ENCODE data around the gene ABHD17C. TPM values are rescaled to one million over a fixed set of nuclear protein-coding genes. Genes with fewer than 3 reads are reported as not detected.

ABHD17C gene
- total and polyA plus RNA-seq, 2 of the 8 experiments (the other 6 are each of a cell fraction or from before 2014, with no cell fraction given) = 20.2 to 29.8 TPM

DNA sequence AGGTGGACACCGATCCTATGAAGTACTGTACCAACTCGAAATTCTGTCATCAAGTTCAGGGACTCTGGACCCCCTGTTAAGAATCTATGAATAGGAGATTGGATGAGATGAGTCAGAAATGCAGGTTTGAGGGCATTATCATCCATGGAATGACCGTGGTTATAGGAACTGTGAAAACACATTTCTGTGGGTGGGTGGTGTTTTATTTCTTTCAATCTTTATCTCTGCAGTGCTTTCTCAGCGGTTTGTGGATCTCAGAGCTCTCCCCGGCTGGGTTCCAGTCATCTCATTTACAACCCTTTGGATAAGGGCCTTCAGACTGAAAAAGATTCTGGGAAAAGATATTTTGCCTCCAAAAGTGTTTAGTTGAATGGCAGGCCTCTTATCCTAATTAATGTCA is 5.4 kb upstream of the ABHD17C start (continued):
- TF ChIP-seq TAF1 (IDR thresholded peaks at IDR 0.05; ENCODE audit: low read depth, low read length) (no peak), RFX5 (IDR thresholded peaks at IDR 0.05; ENCODE audit: borderline replicate concordance, low read depth, low read length) (no peak)

All from H1 (cell line).